Activated CD8-positive, alpha-beta memory T cell treated with anti-CD3 and anti-CD28 coated beads for 36 hours (primary cell): Measurements from ENCODE around the gene CDH1. TPM values are rescaled to one million over a fixed set of nuclear protein-coding genes. Genes with fewer than 3 reads are reported as not detected.

ENCODE experiments used
- CTCF ChIA-PET: fragments of 350-600 bp; sonication (Branson Sonifier 250); formaldehyde crosslinking; loops from one replicate; lab custom pipeline; 2021; ENCODE audit warnings: antibody characterized with exemption; lab: Charles Lee
- POLR2A ChIA-PET: fragments of 350-600 bp; sonication (Branson Sonifier 250); formaldehyde crosslinking; loops from one replicate; lab custom pipeline; 2021; ENCODE audit warnings: antibody characterized with exemption; lab: Charles Lee
- total RNA-seq, 2 experiments: library from RNA; stranded (reverse); gene quantifications; one replicate each; pipeline ENCODE4 v1.2.3, GENCODE V29; 2021

The CDH1 gene
- total RNA-seq, 2 experiments from 2014 or later = not detected

GRCh38 chr16:68722119-68723024 is 14.7 kb upstream of the CDH1 start:
- CTCF ChIA-PET = interaction anchor here (1.6 kb wide), 1 partner anchor 55 kb away, joined by 3 read pairs; no protein-coding TSS in a partner anchor
- POLR2A ChIA-PET = no interaction called here

GRCh38 chr16:68724797-68725196 is 12.3 kb upstream of the CDH1 start:
- CTCF ChIA-PET = no interaction called here
- POLR2A ChIA-PET = no interaction called here

- POLR2A ChIA-PET = no interaction called here
- CTCF ChIA-PET = no interaction called here
Measured at GRCh38 chr16:68728523-68728922, 8.6 kb upstream of the CDH1 start.

- CTCF ChIA-PET = no interaction called here
- POLR2A ChIA-PET = no interaction called here
Measured at GRCh38 chr16:68731637-68732036, 5.5 kb upstream of the CDH1 start.

- ChIA-PET CTCF (no interaction called here), POLR2A (no interaction called here)
Measured at GRCh38 chr16:68732042-68732680, 4.9 kb upstream of the CDH1 start.

GRCh38 chr16:68732741-68733399 is 4.2 kb upstream of the CDH1 start:
- POLR2A ChIA-PET = no interaction called here
- CTCF ChIA-PET = no interaction called here

GRCh38 chr16:68733570-68733969 is 3.5 kb upstream of the CDH1 start:
- ChIA-PET POLR2A (no interaction called here), CTCF (no interaction called here)

GRCh38 chr16:68734782-68735181 is 2.3 kb upstream of the CDH1 start:
- POLR2A ChIA-PET = no interaction called here
- CTCF ChIA-PET = no interaction called here

- ChIA-PET POLR2A (no interaction called here), CTCF (interaction anchor here (0.6 kb wide), 1 partner anchor 18 kb away, joined by 3 read pairs; no protein-coding TSS in a partner anchor)
Measured at GRCh38 chr16:68736561-68736960, 531 bp upstream of the CDH1 start.

GRCh38 chr16:68737730-68738629 is 888 bp downstream of the CDH1 start:
- ChIA-PET POLR2A (interaction anchor here (0.6 kb wide), 1 partner anchor 209 kb away, joined by 3 read pairs; no protein-coding TSS in a partner anchor), CTCF (no interaction called here)

GRCh38 chr16:68739964-68740627 is 3.0 kb downstream of the CDH1 start:
- CTCF ChIA-PET = interaction anchor here (0.7 to 1.0 kb wide), 2 partner anchors 149 to 480 kb away, joined by 3 to 7 read pairs; no protein-coding TSS in a partner anchor
- POLR2A ChIA-PET = no interaction called here

- CTCF ChIA-PET = interaction anchor here (1.0 kb wide), 1 partner anchor 150 kb away, joined by 3 read pairs; no protein-coding TSS in a partner anchor
- POLR2A ChIA-PET = no interaction called here
Measured at GRCh38 chr16:68740628-68741346, 3.7 kb downstream of the CDH1 start.

GRCh38 chr16:68743664-68744063 is 6.6 kb downstream of the CDH1 start:
- CTCF ChIA-PET = no interaction called here
- POLR2A ChIA-PET = no interaction called here

- ChIA-PET CTCF (no interaction called here), POLR2A (no interaction called here)
Measured at GRCh38 chr16:68744744-68745280, 7.7 kb downstream of the CDH1 start.

GRCh38 chr16:68746951-68747350 is 9.9 kb downstream of the CDH1 start:
- POLR2A ChIA-PET = no interaction called here
- CTCF ChIA-PET = no interaction called here

GRCh38 chr16:68749432-68749831 is 12.3 kb downstream of the CDH1 start:
- ChIA-PET POLR2A (no interaction called here), CTCF (no interaction called here)

GRCh38 chr16:68750193-68750695 is 13.2 kb downstream of the CDH1 start:
- POLR2A ChIA-PET = no interaction called here
- CTCF ChIA-PET = interaction anchor here (0.7 kb wide), 1 partner anchor 96 kb away, joined by 3 read pairs; no protein-coding TSS in a partner anchor
